ENCODE data around the gene PRKAR1B. TPM values are rescaled to one million over a fixed set of nuclear protein-coding genes. Genes with fewer than 3 reads are reported as not detected.

PRKAR1B gene
- total RNA-seq, 4 donors from 2014 or later, result 7.3 to 15.6 (median 12.3) TPM

GRCh38 chr7:510782-511281 is 216.2 kb downstream of the PRKAR1B start:
- no peak for TF ChIP-seq CTCF (IDR thresholded peaks at IDR 0.05)
- TF ChIP-seq POLR2A (IDR thresholded peaks at IDR 0.05), result no peak
- H3K27ac ChIP-seq, result no peak overlapping the region
- H3K9me3 ChIP-seq, result no peaks in the 10 kb centered on the region
- DNase-seq, result no peak
- no peaks in the 10 kb centered on the region for H3K27me3 ChIP-seq
- WGBS, 2 donors, result 83 to 87% methylated on average over 17 to 21 of the region's 25 CpGs
- H3K36me3 ChIP-seq, result peaks cover 2 to 3% of the 10 kb centered on the region in 2 donors
- no peak overlapping the region for H3K4me3 ChIP-seq (replicated peaks in 1 of 3)
- intact Hi-C loops (cut with DNase I), result no loop called here
- peaks cover 9 to 17% of the 10 kb centered on the region in 2 donors for H3K4me1 ChIP-seq

DNA sequence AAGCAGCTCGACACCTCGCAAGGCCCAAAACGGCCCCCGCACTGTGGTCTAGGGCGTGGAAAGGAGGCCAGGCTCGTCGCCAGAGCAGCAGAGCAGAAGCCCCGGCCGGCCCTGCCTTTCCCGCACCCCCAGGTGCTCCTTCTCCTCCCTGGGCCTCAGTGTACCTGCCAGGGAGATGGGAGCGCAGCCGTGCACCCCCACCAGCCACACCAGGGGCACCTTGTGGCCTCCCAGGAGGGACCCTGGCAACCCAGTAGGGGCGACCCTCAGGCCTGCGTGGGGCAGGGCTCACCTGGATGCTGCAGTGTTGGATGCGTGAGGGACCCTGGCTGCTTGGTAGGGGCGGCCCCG is 217.0 kb downstream of the PRKAR1B start:
- no peaks in the 10 kb centered on the region for H3K27me3 ChIP-seq
- H3K4me3 ChIP-seq (replicated peaks in 1 of 3), result no peak overlapping the region
- H3K27ac ChIP-seq, result no peak overlapping the region
- TF ChIP-seq CTCF (IDR thresholded peaks at IDR 0.05) (no peak), POLR2A (IDR thresholded peaks at IDR 0.05) (no peak)
- 80 to 89% methylated on average over 9 to 12 of the region's 17 CpGs for WGBS, 2 donors
- peaks cover 9 to 11% of the 10 kb centered on the region in 2 donors for H3K4me1 ChIP-seq
- intact Hi-C loops (cut with DNase I), result no loop called here
- no peak for DNase-seq
- peaks cover 2 to 3% of the 10 kb centered on the region in 2 donors for H3K36me3 ChIP-seq
- H3K9me3 ChIP-seq, result no peaks in the 10 kb centered on the region

DNA sequence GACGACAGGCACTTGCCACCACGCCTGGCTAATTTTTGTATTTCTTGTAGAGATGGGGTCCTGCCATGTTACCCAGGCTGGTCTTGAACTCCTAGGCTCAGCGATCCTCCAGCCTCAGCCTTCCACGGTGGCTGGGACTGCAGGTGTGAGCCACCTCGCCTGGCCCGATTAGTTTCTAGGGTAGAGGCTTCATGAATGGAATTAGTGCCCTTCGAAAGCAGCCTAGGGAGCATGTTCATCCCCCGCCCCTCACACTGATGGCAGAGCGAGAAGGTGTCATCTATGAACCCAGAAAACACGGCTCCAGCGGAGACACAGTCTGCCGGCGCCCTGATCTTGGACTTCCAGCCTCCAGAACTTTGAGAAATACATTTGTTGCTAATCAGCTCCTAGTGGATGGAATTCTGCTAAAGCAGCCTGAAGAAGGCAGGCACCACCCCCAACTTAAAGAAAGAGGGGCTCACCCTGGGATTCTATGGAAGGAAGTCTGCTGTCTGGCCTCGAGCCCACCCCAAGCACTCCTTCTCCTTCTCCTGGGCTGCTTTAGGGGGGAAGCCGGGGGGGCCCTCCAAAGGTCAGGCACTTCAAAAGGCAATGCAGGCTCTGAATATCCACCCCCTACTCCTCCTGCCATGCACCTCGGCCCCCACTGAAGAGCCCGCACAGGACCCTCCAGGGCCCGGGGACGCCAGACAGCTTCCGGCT is 217.5 kb downstream of the PRKAR1B start:
- H3K36me3 ChIP-seq, result peaks cover 2 to 3% of the 10 kb centered on the region in 2 donors
- intact Hi-C loops (cut with DNase I), result loop anchor here (10.0 kb wide), 1 partner anchor 115 kb away; no protein-coding TSS in a partner anchor
- no peak overlapping the region for H3K4me3 ChIP-seq (replicated peaks in 1 of 3)
- WGBS, 2 donors, result 85 to 93% methylated on average over 16 to 20 of the region's 20 CpGs
- H3K9me3 ChIP-seq, result no peaks in the 10 kb centered on the region
- peaks cover 9 to 11% of the 10 kb centered on the region in 2 donors for H3K4me1 ChIP-seq
- no peak for DNase-seq
- no peaks in the 10 kb centered on the region for H3K27me3 ChIP-seq
- TF ChIP-seq POLR2A (IDR thresholded peaks at IDR 0.05) (no peak), CTCF (IDR thresholded peaks at IDR 0.05) (no peak)
- H3K27ac ChIP-seq, result no peak overlapping the region

- no peak for TF ChIP-seq CTCF (IDR thresholded peaks at IDR 0.05)
- no peak for TF ChIP-seq POLR2A (IDR thresholded peaks at IDR 0.05)
- H3K36me3 ChIP-seq, result peaks cover 2 to 3% of the 10 kb centered on the region in 2 donors
- H3K27me3 ChIP-seq, result no peaks in the 10 kb centered on the region
- WGBS, 2 donors, result 95 to 98% methylated on average over 7 to 9 of the region's 12 CpGs
- no peak overlapping the region for H3K4me3 ChIP-seq (replicated peaks in 1 of 3)
- intact Hi-C loops (cut with DNase I), result loop anchor here (10.0 kb wide), 1 partner anchor 114 kb away; no protein-coding TSS in a partner anchor
- no peak overlapping the region for H3K27ac ChIP-seq
- no peak for DNase-seq
- peaks cover 9 to 11% of the 10 kb centered on the region in 2 donors for H3K4me1 ChIP-seq
- no peaks in the 10 kb centered on the region for H3K9me3 ChIP-seq
Observed at GRCh38 chr7:508461-509170, 218.5 kb downstream of the PRKAR1B start.

Data from thyroid gland (tissue), 4 donors.